ENCODE measurements around the gene DYNLT2B.

GRCh38 chr3:196320137-196320536, 2.1 kb upstream of the DYNLT2B start:
- no peak for TF ChIP-seq CTCF (IDR thresholded peaks at IDR 0.05; ENCODE audit: low read length)
- TF ChIP-seq EZH2 (optimal IDR thresholded peaks at IDR 0.05; ENCODE audit: low read depth, low read length), result no peak

Data from MM.1S (cell line).